ENCODE data around the gene TENM4. TPM values are rescaled to one million over a fixed set of nuclear protein-coding genes. Genes with fewer than 3 reads are reported as not detected.

TENM4 gene
- polyA plus RNA-seq, 1 experiment, result 5.5 TPM

DNA sequence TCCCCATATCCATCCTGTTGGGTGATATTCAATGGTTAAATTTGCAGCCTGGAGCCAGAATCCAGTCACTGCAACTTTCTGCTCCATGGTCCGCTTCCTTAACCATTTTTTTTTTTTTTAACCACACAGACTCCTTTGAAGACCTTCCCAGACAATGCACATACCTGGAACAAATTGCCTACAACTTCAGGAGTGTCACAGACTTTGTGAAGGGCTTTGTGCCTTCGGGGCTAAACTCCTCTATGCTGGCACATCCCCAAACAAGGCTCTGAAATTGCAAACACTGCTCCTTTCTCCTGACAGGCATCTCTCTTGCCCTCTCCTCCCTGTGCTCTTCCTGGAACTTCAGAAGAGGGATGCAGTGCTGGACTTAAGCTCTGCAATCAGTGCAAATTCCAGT, 40.6 kb downstream of the TENM4 start:
- Histone ChIP-seq H3K27ac (ENCODE audit: low read depth, low read length) (no peak overlapping the region), H3K4me3 (ENCODE audit: low read depth, low read length) (no peak overlapping the region), H3K27me3 (ENCODE audit: control insufficient read depth, insufficient read depth, low read length) (no peaks in the 10 kb centered on the region), H3K9me3 (ENCODE audit: control insufficient read depth, insufficient read depth, low read length) (no peaks in the 10 kb centered on the region)
- TF ChIP-seq, protein P1, sequence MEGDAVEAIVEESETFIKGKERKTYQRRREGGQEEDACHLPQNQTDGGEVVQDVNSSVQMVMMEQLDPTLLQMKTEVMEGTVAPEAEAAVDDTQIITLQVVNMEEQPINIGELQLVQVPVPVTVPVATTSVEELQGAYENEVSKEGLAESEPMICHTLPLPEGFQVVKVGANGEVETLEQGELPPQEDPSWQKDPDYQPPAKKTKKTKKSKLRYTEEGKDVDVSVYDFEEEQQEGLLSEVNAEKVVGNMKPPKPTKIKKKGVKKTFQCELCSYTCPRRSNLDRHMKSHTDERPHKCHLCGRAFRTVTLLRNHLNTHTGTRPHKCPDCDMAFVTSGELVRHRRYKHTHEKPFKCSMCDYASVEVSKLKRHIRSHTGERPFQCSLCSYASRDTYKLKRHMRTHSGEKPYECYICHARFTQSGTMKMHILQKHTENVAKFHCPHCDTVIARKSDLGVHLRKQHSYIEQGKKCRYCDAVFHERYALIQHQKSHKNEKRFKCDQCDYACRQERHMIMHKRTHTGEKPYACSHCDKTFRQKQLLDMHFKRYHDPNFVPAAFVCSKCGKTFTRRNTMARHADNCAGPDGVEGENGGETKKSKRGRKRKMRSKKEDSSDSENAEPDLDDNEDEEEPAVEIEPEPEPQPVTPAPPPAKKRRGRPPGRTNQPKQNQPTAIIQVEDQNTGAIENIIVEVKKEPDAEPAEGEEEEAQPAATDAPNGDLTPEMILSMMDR (IDR thresholded peaks at IDR 0.05; ENCODE audit: low read depth, low read length), result no peak
- DNase-seq (ENCODE audit: low read depth, low spot score), result no peak
- POLR2A ChIA-PET, result no interaction called here
- CTCF ChIA-PET, result interaction anchor here (0.8 to 3.0 kb wide), 15 partner anchors 9 to 755 kb away, joined by 3 to 34 read pairs (median 5); no protein-coding TSS in a partner anchor

DNA sequence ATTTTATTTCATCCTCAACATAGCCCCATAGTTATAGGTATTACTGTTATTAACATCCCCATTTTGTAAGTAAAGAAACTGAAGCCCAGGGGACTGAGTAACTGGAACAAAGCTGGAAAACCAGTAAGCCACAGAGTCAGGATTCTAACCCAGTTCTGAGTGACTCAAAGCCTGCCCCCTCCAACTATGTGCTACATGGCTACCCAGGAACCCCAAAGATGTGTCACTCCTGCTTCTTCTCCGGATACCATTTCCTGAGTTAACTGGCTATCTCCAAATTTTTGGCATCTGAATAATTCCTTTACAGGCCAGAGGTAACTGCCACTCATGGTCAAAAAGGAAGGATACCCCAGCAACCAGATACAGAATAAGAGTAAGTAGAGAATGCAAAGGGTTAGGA, 43.6 kb downstream of the TENM4 start:
- POLR2A ChIA-PET, result no interaction called here
- TF ChIP-seq, protein P1 (IDR thresholded peaks at IDR 0.05; ENCODE audit: low read depth, low read length), result no peak
- Histone ChIP-seq H3K27ac (ENCODE audit: low read depth, low read length) (peak overlapping the region; percentile 11), H3K4me3 (ENCODE audit: low read depth, low read length) (no peak overlapping the region), H3K9me3 (ENCODE audit: control insufficient read depth, insufficient read depth, low read length) (no peaks in the 10 kb centered on the region), H3K27me3 (ENCODE audit: control insufficient read depth, insufficient read depth, low read length) (no peaks in the 10 kb centered on the region)
- CTCF ChIA-PET, result no interaction called here
- DNase-seq (ENCODE audit: low read depth, low spot score), result no peak

DNA sequence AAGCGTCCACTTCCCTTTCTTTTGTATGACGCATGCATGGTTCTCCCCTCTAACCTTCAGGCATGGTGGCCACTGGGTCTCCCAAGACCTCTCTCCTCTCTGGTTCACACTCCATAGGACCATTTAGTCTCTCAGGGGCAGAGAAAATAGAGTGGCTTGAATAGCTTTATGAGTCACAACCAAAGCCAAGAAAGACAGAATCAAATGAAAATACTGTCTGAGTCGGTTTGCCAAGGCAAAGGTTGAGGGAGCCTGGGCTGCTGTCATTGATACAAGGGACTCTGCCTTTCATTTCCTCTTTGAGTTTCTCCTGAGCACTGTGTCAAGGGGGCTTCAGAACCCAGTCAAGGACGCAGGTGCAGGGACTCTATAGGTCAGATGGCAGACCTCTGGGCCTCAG, 44.2 kb downstream of the TENM4 start:
- H3K27ac ChIP-seq (ENCODE audit: low read depth, low read length), result no peak overlapping the region

DNA sequence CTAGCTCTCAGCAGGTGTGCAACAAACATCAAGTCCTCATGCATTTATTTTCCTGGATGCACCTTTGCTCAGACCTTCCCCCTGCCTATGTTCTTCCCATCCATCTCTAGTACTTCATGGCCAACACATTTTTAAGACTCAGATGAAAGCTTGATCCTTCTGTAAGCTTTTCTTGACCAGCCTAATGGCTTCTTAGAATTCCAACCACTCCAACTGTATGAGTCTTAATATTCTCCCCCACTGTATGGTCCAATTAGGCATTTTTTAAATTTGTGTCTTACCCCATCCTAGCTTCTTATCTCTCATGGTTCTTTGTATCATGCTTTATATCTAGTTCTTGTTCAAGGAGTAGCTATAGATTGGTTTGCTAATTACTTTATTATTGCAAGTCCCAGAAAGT, 44.8 kb downstream of the TENM4 start:
- H3K27ac ChIP-seq (ENCODE audit: low read depth, low read length), result no peak overlapping the region
- ChIA-PET CTCF (interaction anchor here (0.6 kb wide), 1 partner anchor 27 kb away, joined by 3 read pairs; no protein-coding TSS in a partner anchor), POLR2A (no interaction called here)
- H3K27me3 ChIP-seq (ENCODE audit: control insufficient read depth, insufficient read depth, low read length), result no peaks in the 10 kb centered on the region
- no peaks in the 10 kb centered on the region for H3K9me3 ChIP-seq (ENCODE audit: control insufficient read depth, insufficient read depth, low read length)
- TF ChIP-seq, protein P1 (IDR thresholded peaks at IDR 0.05; ENCODE audit: low read depth, low read length), result no peak
- no peak for DNase-seq (ENCODE audit: low read depth, low spot score)
- no peak overlapping the region for H3K4me3 ChIP-seq (ENCODE audit: low read depth, low read length)

More for the DNA sequence above, 44.2 kb downstream of the TENM4 start:
- Histone ChIP-seq H3K9me3 (ENCODE audit: control insufficient read depth, insufficient read depth, low read length) (no peaks in the 10 kb centered on the region), H3K4me3 (ENCODE audit: low read depth, low read length) (no peak overlapping the region), H3K27me3 (ENCODE audit: control insufficient read depth, insufficient read depth, low read length) (no peaks in the 10 kb centered on the region)
- POLR2A ChIA-PET, result no interaction called here
- DNase-seq (ENCODE audit: low read depth, low spot score), result no peak
- CTCF ChIA-PET, result no interaction called here
- TF ChIP-seq, protein P1 (IDR thresholded peaks at IDR 0.05; ENCODE audit: low read depth, low read length), result no peak

DNA sequence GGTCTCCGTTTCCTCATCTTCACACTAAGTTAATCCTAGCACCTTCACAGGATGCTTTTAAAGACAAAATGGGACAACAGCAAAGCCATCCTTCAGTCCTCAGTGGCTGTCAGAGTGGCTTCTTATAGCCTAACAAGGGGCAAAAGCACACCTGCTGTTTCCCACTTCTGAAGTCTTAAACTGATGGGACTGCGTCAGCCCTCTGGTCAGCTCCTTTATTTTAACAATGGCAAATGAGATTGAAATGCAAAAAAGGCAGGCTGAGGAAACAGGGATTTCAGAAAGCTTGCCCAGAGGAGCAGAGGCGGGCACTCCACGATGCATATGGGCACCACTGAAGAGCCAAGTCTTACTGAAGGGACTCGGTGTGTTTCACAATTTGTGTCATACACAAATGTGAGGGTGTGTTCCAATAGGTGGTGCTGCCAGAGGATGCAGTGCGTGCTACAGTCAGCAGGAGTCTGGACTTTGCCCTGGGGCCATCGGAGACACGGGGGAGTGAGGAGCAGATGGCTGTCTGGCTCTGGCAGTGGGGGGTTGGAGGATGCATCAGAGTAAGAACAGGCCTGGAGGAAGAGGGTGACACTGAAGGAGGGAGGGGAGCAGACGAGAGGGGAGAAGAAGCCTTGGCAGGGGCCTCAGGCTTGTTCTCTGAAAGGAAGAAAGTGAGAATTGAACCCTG, 47.3 kb downstream of the TENM4 start:
- POLR2A ChIA-PET, result no interaction called here

More for the DNA sequence above, 47.3 kb downstream of the TENM4 start:
- no peaks in the 10 kb centered on the region for H3K27me3 ChIP-seq (ENCODE audit: control insufficient read depth, insufficient read depth, low read length)
- TF ChIP-seq, protein P1 (IDR thresholded peaks at IDR 0.05; ENCODE audit: low read depth, low read length), result no peak
- no peaks in the 10 kb centered on the region for H3K9me3 ChIP-seq (ENCODE audit: control insufficient read depth, insufficient read depth, low read length)
- no peak for DNase-seq (ENCODE audit: low read depth, low spot score)
- H3K27ac ChIP-seq (ENCODE audit: low read depth, low read length), result no peak overlapping the region
- H3K4me3 ChIP-seq (ENCODE audit: low read depth, low read length), result no peak overlapping the region
- CTCF ChIA-PET, result interaction anchor here (1.2 kb wide), 1 partner anchor 99 kb away, joined by 3 read pairs; no protein-coding TSS in a partner anchor
